Kidney epithelial cell (primary cell): Measurements from ENCODE around the gene MRS2. TPM values are rescaled to one million over a fixed set of nuclear protein-coding genes. Genes with fewer than 3 reads are reported as not detected.

Source experiments
- DNase-seq: peaks from one replicate; pipeline ENCODE4 v3.0.0-alpha.2; 2010; ENCODE audit warnings: low read depth
- H3K27me3 ChIP-seq: 2 replicates; pipeline ENCODE4 v1.6.0; 2011; ENCODE audit warnings: low read length; ENCODE audit not compliant: control insufficient read depth, insufficient read depth
- H3K36me3 ChIP-seq: 2 replicates; pipeline ENCODE4 v1.5.1; 2011; ENCODE audit warnings: low read length; ENCODE audit not compliant: control insufficient read depth, insufficient read depth
- H3K4me3 ChIP-seq: 2 replicates; pipeline ENCODE4 v1.5.1; 2011; ENCODE audit warnings: low read depth, mild to moderate bottlenecking, control low read depth, low read length
- CTCF ChIP-seq: IDR thresholded peaks from 2 replicates; pipeline ENCODE4 v1.5.1; 2011; ENCODE audit warnings: mild to moderate bottlenecking, moderate library complexity, low read length, control low read depth, inconsistent platforms; ENCODE audit not compliant: insufficient read depth, poor library complexity, severe bottlenecking
- total RNA-seq: library from RNA; depleted of rRNA; stranded (reverse); fragments of >200 nt; gene quantifications from 2 replicates; pipeline ENCODE4 v1.2.3, GENCODE V29; 2015

The MRS2 gene
- total RNA-seq, 1 donor from 2014 or later, result 26.1 TPM

- H3K27me3 ChIP-seq, result no peaks in the 10 kb centered on the region
- no peak overlapping the region for H3K4me3 ChIP-seq
- no peak for TF ChIP-seq CTCF
- H3K36me3 ChIP-seq, result no peaks in the 10 kb centered on the region
- DNase-seq, result no peak
These were observed 51.2 kb downstream of the MRS2 start for GRCh38 chr6:24453921-24454320.

GRCh38 chr6:24454452-24454851, 51.7 kb downstream of the MRS2 start:
- no peaks in the 10 kb centered on the region for H3K36me3 ChIP-seq
- no peaks in the 10 kb centered on the region for H3K27me3 ChIP-seq
- no peak for TF ChIP-seq CTCF
- no peak overlapping the region for H3K4me3 ChIP-seq
- no peak for DNase-seq

- DNase-seq, result no peak
- Histone ChIP-seq H3K27me3 (no peaks in the 10 kb centered on the region), H3K4me3 (no peak overlapping the region), H3K36me3 (no peaks in the 10 kb centered on the region)
- no peak for TF ChIP-seq CTCF
These were observed 52.3 kb downstream of the MRS2 start for GRCh38 chr6:24455061-24455460.

- no peak for DNase-seq
- H3K4me3 ChIP-seq, result no peak overlapping the region
- TF ChIP-seq CTCF, result no peak
- no peaks in the 10 kb centered on the region for H3K27me3 ChIP-seq
- no peaks in the 10 kb centered on the region for H3K36me3 ChIP-seq
These were observed 55.4 kb downstream of the MRS2 start for GRCh38 chr6:24458134-24458533.

- TF ChIP-seq CTCF, result no peak
- no peaks in the 10 kb centered on the region for H3K36me3 ChIP-seq
- no peak overlapping the region for H3K4me3 ChIP-seq
- H3K27me3 ChIP-seq, result no peaks in the 10 kb centered on the region
- no peak for DNase-seq
These were observed 56.2 kb downstream of the MRS2 start for GRCh38 chr6:24458941-24459340.

DNA sequence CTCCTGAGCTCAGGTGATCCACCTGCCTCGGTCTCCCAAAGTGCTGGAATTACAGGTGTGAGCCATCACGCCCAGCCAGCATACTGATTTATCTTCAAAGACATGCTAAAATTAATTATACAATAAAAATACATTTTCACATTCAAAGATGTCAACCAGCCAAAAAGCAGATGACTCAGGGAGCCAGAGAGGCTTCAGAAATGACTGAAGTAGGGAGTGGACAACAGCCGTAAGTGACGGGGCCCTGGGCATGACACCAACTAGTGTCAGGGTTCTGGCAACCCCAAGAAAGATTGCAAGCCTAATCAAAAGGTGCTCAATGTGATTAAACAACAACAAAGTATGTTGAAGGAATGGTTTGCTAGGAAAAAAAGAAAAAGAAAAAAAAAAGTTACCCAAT, 58.2 kb downstream of the MRS2 start:
- TF ChIP-seq CTCF, result no peak
- Histone ChIP-seq H3K27me3 (no peaks in the 10 kb centered on the region), H3K4me3 (no peak overlapping the region), H3K36me3 (no peaks in the 10 kb centered on the region)
- no peak for DNase-seq
